GM21528 (cell line): ENCODE data around the gene MAML3.

Experiments
- ATAC-seq: cut with Tn5 transposase; IDR thresholded peaks from one replicate; pipeline ENCODE4 v1.9.1; 2021; ENCODE audit warnings: mild to moderate bottlenecking, moderate library complexity; ENCODE audit not compliant: unreplicated experiment, low FRiP score

Gene MAML3

GRCh38 chr4:139886798-139887197 is 267.2 kb downstream of the MAML3 start:
- ATAC-seq: no peak

GRCh38 chr4:139884438-139884837 is 269.5 kb downstream of the MAML3 start:
- ATAC-seq: no peak

GRCh38 chr4:139880841-139881240 is 273.1 kb downstream of the MAML3 start:
- ATAC-seq: no peak

- ATAC-seq: no peak
Measured at GRCh38 chr4:139878050-139878449, 275.9 kb downstream of the MAML3 start.

GRCh38 chr4:139876337-139876941 is 277.5 kb downstream of the MAML3 start:
- no peak for ATAC-seq

GRCh38 chr4:139875411-139875825 is 278.6 kb downstream of the MAML3 start:
- no peak for ATAC-seq

- ATAC-seq: no peak
Measured at GRCh38 chr4:139873111-139873860, 280.7 kb downstream of the MAML3 start.

- ATAC-seq: no peak
Measured at GRCh38 chr4:139872274-139872673, 281.7 kb downstream of the MAML3 start.

- no peak for ATAC-seq
Measured at GRCh38 chr4:139869810-139870209, 284.2 kb downstream of the MAML3 start.

- no peak for ATAC-seq
Measured at GRCh38 chr4:139866276-139866962, 287.6 kb downstream of the MAML3 start.

- ATAC-seq: no peak
Measured at GRCh38 chr4:139865537-139865936, 288.4 kb downstream of the MAML3 start.

- no peak for ATAC-seq
Measured at GRCh38 chr4:139863531-139863930, 290.5 kb downstream of the MAML3 start.

- no peak for ATAC-seq
Measured at GRCh38 chr4:139861471-139861870, 292.5 kb downstream of the MAML3 start.

- no peak for ATAC-seq
Measured at GRCh38 chr4:139860435-139861024, 293.5 kb downstream of the MAML3 start.

- no peak for ATAC-seq
Measured at GRCh38 chr4:139859876-139860275, 294.1 kb downstream of the MAML3 start.

- peak; percentile 93 for ATAC-seq
Measured at GRCh38 chr4:139858436-139859205, 295.4 kb downstream of the MAML3 start.

GRCh38 chr4:139857977-139858376 is 296.0 kb downstream of the MAML3 start:
- no peak for ATAC-seq

- ATAC-seq: no peak
Measured at GRCh38 chr4:139857021-139857420, 297.0 kb downstream of the MAML3 start.

- ATAC-seq: no peak
Measured at GRCh38 chr4:139854668-139855403, 299.1 kb downstream of the MAML3 start.

GRCh38 chr4:139853309-139853708 is 300.7 kb downstream of the MAML3 start:
- no peak for ATAC-seq
